Neuronal stem cell (in vitro differentiated cells): ENCODE results near the gene SEMA3A.

Experiments used
- DNase-seq: peaks from one replicate; pipeline ENCODE4 v3.0.0-alpha.2; 2013; ENCODE audit warnings: low spot score
- H2AFZ ChIP-seq: one replicate; pipeline ENCODE4 v1.6.1; 2013; ENCODE audit warnings: mild to moderate bottlenecking, low read length, inconsistent platforms
- H2AK5ac ChIP-seq: 2 replicates; pipeline ENCODE4 v1.6.1; 2013; ENCODE audit warnings: low read depth, mild to moderate bottlenecking, inconsistent platforms, low read length, moderate library complexity, mixed read lengths
- H2BK120ac ChIP-seq: 2 replicates; pipeline ENCODE4 v1.6.1; 2013; ENCODE audit warnings: low read depth, mild to moderate bottlenecking, inconsistent platforms, low read length, moderate library complexity, mixed read lengths
- H2BK12ac ChIP-seq: one replicate; pipeline ENCODE4 v1.6.1; 2013; ENCODE audit warnings: low read length, inconsistent platforms
- H2BK15ac ChIP-seq: 2 replicates; pipeline ENCODE4 v1.6.1; 2013; ENCODE audit warnings: mild to moderate bottlenecking, low read length, inconsistent platforms, mixed read lengths
- H2BK5ac ChIP-seq: one replicate; pipeline ENCODE4 v1.6.1; 2013; ENCODE audit warnings: inconsistent platforms, mild to moderate bottlenecking, low read length, moderate library complexity
- H3K14ac ChIP-seq: one replicate; pipeline ENCODE4 v1.6.1; 2013; ENCODE audit warnings: low read length, inconsistent platforms
- H3K18ac ChIP-seq: 2 replicates; pipeline ENCODE4 v1.6.1; 2013; ENCODE audit warnings: low read length, inconsistent platforms
- H3K23ac ChIP-seq: 2 replicates; pipeline ENCODE4 v1.6.1; 2013; ENCODE audit warnings: low read depth, mild to moderate bottlenecking, mixed read lengths, low read length, inconsistent platforms; ENCODE audit not compliant: poor library complexity
- H3K27ac ChIP-seq: replicated peaks from 3 replicates; pipeline ENCODE4 v1.5.1; 2013; ENCODE audit warnings: low read length, inconsistent platforms
- H3K27me3 ChIP-seq, 3 experiments: 2 replicates each; pipeline ENCODE4 v1.6.1; 2013; ENCODE audit warnings: low read length in 3 of 3, mild to moderate bottlenecking in 2 of 3, inconsistent platforms in 1 of 3, low read depth in 1 of 3, mixed read lengths in 1 of 3, moderate library complexity in 1 of 3; ENCODE audit not compliant: control insufficient read depth in 3 of 3, insufficient read depth in 3 of 3
- H3K36me3 ChIP-seq, 2 donors: replicated peaks in 1 of 2; 2 replicates each; pipeline ENCODE4 v1.6.1; 2013; ENCODE audit warnings: low read length in 2 of 2; ENCODE audit not compliant: control insufficient read depth in 2 of 2, insufficient read depth in 2 of 2
- H3K4ac ChIP-seq: 2 replicates; pipeline ENCODE4 v1.6.1; 2013; ENCODE audit warnings: inconsistent platforms, mild to moderate bottlenecking, low read length, moderate library complexity
- H3K4me1 ChIP-seq, 2 donors: 1 replicate in 1 of 2; 2 replicates in 1 of 2; pipeline ENCODE4 v1.6.1; 2013; ENCODE audit warnings: low read length in 2 of 2, low read depth in 1 of 2; ENCODE audit not compliant: control insufficient read depth in 2 of 2, insufficient read depth in 1 of 2
- H3K4me2 ChIP-seq: one replicate; pipeline ENCODE4 v1.6.1; 2013; ENCODE audit warnings: mild to moderate bottlenecking, low read length, inconsistent platforms; ENCODE audit not compliant: insufficient read depth, poor library complexity, severe bottlenecking
- H3K4me3 ChIP-seq, 2 donors: 2 replicates each; pipeline ENCODE4 v1.5.1; 2013; ENCODE audit warnings: low read length in 2 of 2, mild to moderate bottlenecking in 2 of 2, inconsistent platforms in 1 of 2, moderate library complexity in 1 of 2
- H3K79me1 ChIP-seq: one replicate; pipeline ENCODE4 v1.6.1; 2013; ENCODE audit warnings: low read depth, mild to moderate bottlenecking, inconsistent platforms, low read length, moderate library complexity
- H3K9ac ChIP-seq: one replicate; pipeline ENCODE4 v1.6.1; 2013; ENCODE audit warnings: mild to moderate bottlenecking, low read depth, low read length, inconsistent platforms; ENCODE audit not compliant: poor library complexity
- H3K9me3 ChIP-seq, 2 donors: replicated peaks in 1 of 2; 2 replicates each; pipeline versions ENCODE3 to v1.6.1; 2013; ENCODE audit warnings: low read length in 2 of 2, mild to moderate bottlenecking in 2 of 2, inconsistent platforms in 1 of 2, low read depth in 1 of 2, mixed read lengths in 1 of 2, moderate library complexity in 1 of 2; ENCODE audit not compliant: control insufficient read depth in 2 of 2, insufficient read depth in 1 of 2
- H4K8ac ChIP-seq: one replicate; pipeline ENCODE4 v1.6.1; 2013; ENCODE audit warnings: low read depth, mild to moderate bottlenecking, inconsistent platforms, low read length, moderate library complexity
- H4K91ac ChIP-seq: one replicate; pipeline ENCODE4 v1.6.1; 2013; ENCODE audit warnings: low read length, low read depth, mild to moderate bottlenecking, inconsistent platforms; ENCODE audit not compliant: poor library complexity
- WGBS, 2 donors: extraction: QIAGEN DNeasy Blood & Tissue Kit; methylation state at CpG; one replicate each; pipeline ENCODE4 v1.1.7; 2013; ENCODE audit warnings: missing lambda C conversion rate in 2 of 2, mixed read lengths in 1 of 2; ENCODE audit not compliant: insufficient read length in 2 of 2, insufficient replicate concordance in 1 of 2; ENCODE audit errors: extremely low coverage in 2 of 2; 5-methylcytosine and 5-hydroxymethylcytosine counted together

SEMA3A gene

DNA sequence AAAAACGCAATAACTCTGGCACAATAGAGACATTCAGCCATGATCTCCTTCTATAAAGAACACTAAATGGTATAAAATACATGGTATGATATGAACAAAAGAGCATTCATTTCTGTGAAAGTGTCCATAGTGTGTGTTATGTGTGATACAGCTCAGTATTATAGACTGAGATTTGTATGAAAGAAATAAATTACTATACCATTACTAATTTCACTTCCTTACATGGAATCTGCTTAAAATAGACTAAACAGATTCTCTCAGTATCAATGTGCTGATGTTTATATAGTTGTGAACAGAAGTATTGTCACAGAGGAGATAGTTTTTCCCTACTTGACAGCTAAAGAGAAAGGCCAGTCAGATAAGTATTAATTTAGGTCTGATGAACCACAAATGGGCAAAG lies 10.8 kb downstream of the SEMA3A start:
- no peak overlapping the region for H4K8ac ChIP-seq
- no peak overlapping the region for H3K4me2 ChIP-seq
- H3K27me3 ChIP-seq, result no peaks in the 10 kb centered on the region
- no peak overlapping the region for H2BK15ac ChIP-seq
- no peak overlapping the region for H4K91ac ChIP-seq
- H3K36me3 ChIP-seq, result peaks cover 0 to 56% of the 10 kb centered on the region in 2 donors
- H2BK5ac ChIP-seq, result no peak overlapping the region
- no peak overlapping the region for H2AFZ ChIP-seq
- no peak overlapping the region for H3K4ac ChIP-seq
- no peak overlapping the region for H3K23ac ChIP-seq
- H3K9me3 ChIP-seq, result peaks cover 0 to 8% of the 10 kb centered on the region in 2 donors
- no peak overlapping the region for H3K9ac ChIP-seq
- H3K27ac ChIP-seq, result no peak overlapping the region
- WGBS, 2 donors, result no CpG with 5 or more reads among the region's 1 CpG
- DNase-seq, result no peak
- H2BK120ac ChIP-seq, result no peak overlapping the region
- H3K14ac ChIP-seq, result no peak overlapping the region
- peaks cover 1 to 2% of the 10 kb centered on the region in 2 donors for H3K4me1 ChIP-seq
- H3K18ac ChIP-seq, result no peak overlapping the region
- H3K79me1 ChIP-seq, result no peaks in the 10 kb centered on the region
- H2AK5ac ChIP-seq, result no peak overlapping the region
- H3K4me3 ChIP-seq, result no peak overlapping the region
- no peak overlapping the region for H2BK12ac ChIP-seq

DNA sequence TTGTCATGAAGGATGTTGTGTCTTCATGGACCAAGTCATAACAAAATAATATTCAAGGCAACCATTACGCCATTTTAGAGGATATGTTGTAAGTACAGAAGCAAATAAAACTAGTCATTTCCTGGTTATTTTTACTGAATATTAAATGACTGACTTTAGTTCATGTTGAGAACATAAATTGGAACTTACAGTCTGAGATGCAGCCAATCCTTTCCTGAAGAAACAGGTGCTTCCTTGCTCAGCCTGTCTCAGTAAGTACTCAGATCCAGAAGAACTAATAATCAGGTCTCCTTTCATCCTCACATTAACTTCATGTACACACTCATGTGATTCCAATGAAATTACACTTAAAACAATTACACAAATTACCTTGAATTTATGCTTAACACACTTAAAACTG lies 12.3 kb downstream of the SEMA3A start:
- Histone ChIP-seq H2BK5ac (no peak overlapping the region), H3K9ac (no peak overlapping the region), H4K91ac (no peak overlapping the region), H2BK120ac (no peak overlapping the region), H2AK5ac (no peak overlapping the region), H3K9me3 (peaks cover 0 to 8% of the 10 kb centered on the region in 2 donors), H3K4me2 (no peak overlapping the region), H3K79me1 (no peaks in the 10 kb centered on the region), H3K27ac (no peak overlapping the region), H2BK15ac (no peak overlapping the region), H3K14ac (no peak overlapping the region), H3K4me1 (peaks cover 1 to 2% of the 10 kb centered on the region in 2 donors), H3K23ac (no peak overlapping the region), H3K4me3 (no peak overlapping the region), H2BK12ac (no peak overlapping the region), H3K18ac (no peak overlapping the region), H2AFZ (no peak overlapping the region), H3K4ac (no peak overlapping the region), H3K27me3 (no peaks in the 10 kb centered on the region), H4K8ac (no peak overlapping the region), H3K36me3 (peaks cover 0 to 60% of the 10 kb centered on the region in 2 donors)
- WGBS, 2 donors, result no CpG with 5 or more reads among the region's 1 CpG
- no peak for DNase-seq

GRCh38 chr7:84181628-84182027 lies 13.0 kb downstream of the SEMA3A start:
- Histone ChIP-seq H3K27ac (no peak overlapping the region), H3K4me2 (no peak overlapping the region), H4K8ac (no peak overlapping the region), H2BK15ac (no peak overlapping the region), H3K18ac (no peak overlapping the region), H3K4ac (no peak overlapping the region), H3K23ac (no peak overlapping the region), H3K79me1 (no peaks in the 10 kb centered on the region), H3K9me3 (peaks cover 0 to 12% of the 10 kb centered on the region in 2 donors), H2BK5ac (no peak overlapping the region), H2BK120ac (no peak overlapping the region), H2BK12ac (no peak overlapping the region), H2AFZ (no peak overlapping the region), H3K4me1 (no peaks in the 10 kb centered on the region), H3K9ac (no peak overlapping the region), H3K36me3 (peaks cover 0 to 62% of the 10 kb centered on the region in 2 donors), H4K91ac (no peak overlapping the region), H3K4me3 (no peak overlapping the region), H2AK5ac (no peak overlapping the region), H3K27me3 (no peaks in the 10 kb centered on the region), H3K14ac (no peak overlapping the region)
- WGBS, 2 donors, result no CpG with 5 or more reads among the region's 2 CpGs
- no peak for DNase-seq

GRCh38 chr7:84177758-84178412 lies 16.7 kb downstream of the SEMA3A start:
- Histone ChIP-seq H2BK120ac (no peak overlapping the region), H2BK15ac (no peak overlapping the region), H3K27me3 (no peaks in the 10 kb centered on the region), H3K4ac (no peak overlapping the region), H4K8ac (no peak overlapping the region), H2AK5ac (no peak overlapping the region), H3K18ac (no peak overlapping the region), H3K14ac (no peak overlapping the region), H3K9ac (no peak overlapping the region), H4K91ac (no peak overlapping the region), H2AFZ (no peak overlapping the region), H3K4me2 (no peak overlapping the region), H3K27ac (no peak overlapping the region), H3K36me3 (peaks cover 4 to 59% of the 10 kb centered on the region in 2 donors), H3K4me1 (no peaks in the 10 kb centered on the region), H2BK12ac (no peak overlapping the region), H2BK5ac (no peak overlapping the region), H3K79me1 (peaks cover 3% of the 10 kb centered on the region), H3K9me3 (peaks cover 8 to 36% of the 10 kb centered on the region in 2 donors), H3K4me3 (no peak overlapping the region), H3K23ac (no peak overlapping the region)
- no peak for DNase-seq
- WGBS, 2 donors, result no CpG with 5 or more reads among the region's 3 CpGs
